Measurements from ENCODE around the gene GAB1. TPM values are rescaled to one million over a fixed set of nuclear protein-coding genes. Genes with fewer than 3 reads are reported as not detected.

The GAB1 gene
- total RNA-seq, 1 experiment from 2014 or later: 3.8 TPM

DNA sequence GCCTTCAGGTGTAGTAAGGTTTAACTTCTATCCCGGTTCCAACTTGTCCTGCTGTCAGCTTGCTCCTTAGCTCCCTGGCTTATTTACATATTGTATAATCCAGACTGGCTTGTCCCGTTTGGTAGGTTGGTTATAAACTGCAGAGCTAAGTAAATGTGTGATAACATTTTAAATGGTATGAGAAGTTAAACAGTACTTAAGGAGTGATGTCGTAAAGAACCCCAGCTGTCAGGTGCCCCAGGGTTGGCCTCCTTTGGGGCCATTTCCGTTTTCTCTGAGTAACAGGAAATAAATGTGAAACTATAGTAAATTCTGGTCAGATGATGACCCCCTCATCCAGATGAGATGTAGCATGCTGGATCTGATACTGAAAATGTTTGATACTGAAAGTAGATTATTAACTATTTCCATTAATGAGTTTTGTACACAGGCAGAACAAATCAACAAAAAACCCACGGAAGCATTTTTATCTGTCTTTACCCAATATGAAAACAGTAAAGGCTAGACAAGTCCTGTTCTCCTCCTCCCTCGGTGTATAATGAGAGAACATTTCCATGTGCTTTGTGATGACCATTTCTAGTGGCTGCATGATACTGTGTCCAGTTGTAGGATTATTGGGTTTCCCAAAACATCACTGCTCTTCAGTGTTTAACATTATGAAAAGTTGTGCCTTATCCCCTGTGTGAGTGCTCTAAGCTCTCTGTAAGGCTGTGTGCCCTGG lies 22.4 kb downstream of the GAB1 start:
- Histone ChIP-seq H3K4me1 (ENCODE audit: control insufficient read depth in 1 of 2, insufficient read depth in 2 of 2, low read length in 2 of 2) (no peaks in the 10 kb centered on the region; a peak in 1 of 4 replicates), H3K36me3 (ENCODE audit: control insufficient read depth in 1 of 2, insufficient read depth in 2 of 2, low read length in 2 of 2) (no peaks in the 10 kb centered on the region), H3K27me3 (ENCODE audit: insufficient read depth, low read length) (no peaks in the 10 kb centered on the region), H3K4me3 (replicated peaks in 1 of 2; ENCODE audit: low read depth in 1 of 2, low read length in 2 of 2) (no peak overlapping the region), H3K27ac (ENCODE audit: low read depth, low read length) (no peak overlapping the region), H3K9me2 (ENCODE audit: insufficient read depth) (no peaks in the 10 kb centered on the region), H4K20me1 (ENCODE audit: insufficient read depth) (no peaks in the 10 kb centered on the region), H3K4me2 (ENCODE audit: low read length) (no peak overlapping the region), H3K9ac (ENCODE audit: low read length) (no peak overlapping the region), H3K79me2 (ENCODE audit: insufficient read depth, low read length) (no peaks in the 10 kb centered on the region), H3K9me3 (ENCODE audit: control insufficient read depth in 1 of 2, insufficient read depth in 1 of 2, low read depth in 1 of 2, low read length in 2 of 2) (no peaks in the 10 kb centered on the region), H2AFZ (ENCODE audit: low read depth, low read length, poor library complexity, severe bottlenecking) (no peak overlapping the region)
- POLR2A ChIA-PET: no interaction called here
- RAD21 ChIA-PET (ENCODE audit: low non-redundant PET in 1 of 2, low total read pairs in 2 of 2, uncharacterized antibody in 2 of 2, unreplicated experiment in 2 of 2): no interaction called here
- CTCF ChIA-PET: no interaction called here
- ATAC-seq: no peak
- intact Hi-C loops (cut with micrococcal nuclease): no loop called here
- BruUV-seq (replicated peaks): no TSS peak
- DNase-seq (ENCODE audit: low read depth, low spot score): no peak
- TF ChIP-seq SRF (IDR thresholded peaks at IDR 0.05; ENCODE audit: low read depth) (no peak), CBX3 (IDR thresholded peaks at IDR 0.05; ENCODE audit: low read depth) (no peak), ZBTB33 (IDR thresholded peaks at IDR 0.05; ENCODE audit: extremely low read depth, insufficient replicate concordance, low read length) (no peak), ATF3 (IDR thresholded peaks at IDR 0.05) (no peak), SP1 (IDR thresholded peaks at IDR 0.05; ENCODE audit: low read depth) (no peak), ZFX (IDR thresholded peaks at IDR 0.05) (no peak), ELF1 (IDR thresholded peaks at IDR 0.05; ENCODE audit: borderline replicate concordance, low read depth) (no peak), TCF7L2 (IDR thresholded peaks at IDR 0.05; ENCODE audit: borderline replicate concordance, extremely low read depth, insufficient read depth, insufficient read length) (no peak), EGR1 (IDR thresholded peaks at IDR 0.05; ENCODE audit: low read depth) (no peak), EZH2phosphoT487 (IDR thresholded peaks at IDR 0.05; ENCODE audit: borderline replicate concordance) (no peak), ZNF274 (IDR thresholded peaks at IDR 0.05; ENCODE audit: low read depth, low read length) (no peak), SIN3A (IDR thresholded peaks at IDR 0.05; ENCODE audit: low read depth) (no peak), MAX (IDR thresholded peaks at IDR 0.05) (no peak), RAD21 (IDR thresholded peaks at IDR 0.05; ENCODE audit: low read depth) (no peak)
- TF ChIP-seq, protein P1, sequence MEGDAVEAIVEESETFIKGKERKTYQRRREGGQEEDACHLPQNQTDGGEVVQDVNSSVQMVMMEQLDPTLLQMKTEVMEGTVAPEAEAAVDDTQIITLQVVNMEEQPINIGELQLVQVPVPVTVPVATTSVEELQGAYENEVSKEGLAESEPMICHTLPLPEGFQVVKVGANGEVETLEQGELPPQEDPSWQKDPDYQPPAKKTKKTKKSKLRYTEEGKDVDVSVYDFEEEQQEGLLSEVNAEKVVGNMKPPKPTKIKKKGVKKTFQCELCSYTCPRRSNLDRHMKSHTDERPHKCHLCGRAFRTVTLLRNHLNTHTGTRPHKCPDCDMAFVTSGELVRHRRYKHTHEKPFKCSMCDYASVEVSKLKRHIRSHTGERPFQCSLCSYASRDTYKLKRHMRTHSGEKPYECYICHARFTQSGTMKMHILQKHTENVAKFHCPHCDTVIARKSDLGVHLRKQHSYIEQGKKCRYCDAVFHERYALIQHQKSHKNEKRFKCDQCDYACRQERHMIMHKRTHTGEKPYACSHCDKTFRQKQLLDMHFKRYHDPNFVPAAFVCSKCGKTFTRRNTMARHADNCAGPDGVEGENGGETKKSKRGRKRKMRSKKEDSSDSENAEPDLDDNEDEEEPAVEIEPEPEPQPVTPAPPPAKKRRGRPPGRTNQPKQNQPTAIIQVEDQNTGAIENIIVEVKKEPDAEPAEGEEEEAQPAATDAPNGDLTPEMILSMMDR (IDR thresholded peaks at IDR 0.05 in 2 of 3, conservative IDR thresholded peaks at IDR 0.05 in 1 of 3; ENCODE audit: borderline replicate concordance in 1 of 3, insufficient read depth in 1 of 3, low read depth in 2 of 3, low read length in 2 of 3): no peak

All from HCT116 (cell line).